Left lobe of liver (tissue), 2 donors: Measurements from ENCODE around the gene GOLPH3. TPM values are rescaled to one million over a fixed set of nuclear protein-coding genes. Genes with fewer than 3 reads are reported as not detected.

Source experiments
- ATAC-seq: fragments of 200-7000 bp; cut with Tn5 transposase; one replicate; pipeline ENCODE4 v1.9.1; 2020; ENCODE audit warnings: mild to moderate bottlenecking, moderate library complexity
- DNase-seq: peaks from one replicate; pipeline ENCODE4 v3.0.0-alpha.2; 2020; ENCODE audit warnings: low spot score
- total RNA-seq: library from RNA; stranded (reverse); gene quantifications from one replicate; pipeline ENCODE4 v1.2.1, GENCODE V29; 2021
- donor health status: DM: no; HTN: no; CAD: no; lungs with moderate emphysema.
- donor health status: DM: no; HTN: yes; CAD: no.

GOLPH3 gene
- total RNA-seq, 1 donor from 2014 or later = 66.6 TPM

DNA sequence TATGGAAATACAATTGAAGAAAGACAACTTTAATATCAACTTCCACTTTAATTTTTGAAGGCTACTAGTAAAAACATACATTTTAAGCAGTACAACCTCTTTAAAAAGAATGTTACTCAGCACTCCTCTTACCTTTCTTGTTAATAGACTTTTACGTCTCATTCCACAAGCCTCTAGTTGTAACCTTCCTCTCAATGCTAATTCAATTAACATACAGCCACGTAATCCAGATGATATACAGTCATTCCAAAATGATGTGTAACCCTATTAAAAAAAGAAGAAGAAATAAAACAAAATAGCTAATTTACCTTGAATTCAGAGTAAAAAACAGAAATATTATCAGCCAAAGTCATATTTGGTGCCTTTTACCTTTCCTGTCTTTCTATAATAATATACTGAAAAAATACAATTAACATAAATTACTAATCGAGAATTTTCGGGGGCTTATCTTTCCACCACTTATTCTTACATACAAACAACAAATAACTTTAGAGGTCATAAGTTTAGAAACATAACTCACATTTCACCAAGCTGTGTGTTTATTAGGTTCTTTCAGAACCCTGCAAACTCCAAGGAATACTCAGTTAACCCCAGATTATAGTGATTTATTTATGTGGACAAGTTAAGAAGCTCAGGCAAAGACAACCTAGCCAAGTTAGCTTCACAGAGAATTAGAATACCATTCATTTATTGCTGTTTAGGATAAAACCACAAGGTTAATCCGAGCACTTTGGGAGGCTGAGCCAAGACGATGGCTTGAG is 30.3 kb downstream of the GOLPH3 start:
- DNase-seq (no peak), ATAC-seq (no peak)

DNA sequence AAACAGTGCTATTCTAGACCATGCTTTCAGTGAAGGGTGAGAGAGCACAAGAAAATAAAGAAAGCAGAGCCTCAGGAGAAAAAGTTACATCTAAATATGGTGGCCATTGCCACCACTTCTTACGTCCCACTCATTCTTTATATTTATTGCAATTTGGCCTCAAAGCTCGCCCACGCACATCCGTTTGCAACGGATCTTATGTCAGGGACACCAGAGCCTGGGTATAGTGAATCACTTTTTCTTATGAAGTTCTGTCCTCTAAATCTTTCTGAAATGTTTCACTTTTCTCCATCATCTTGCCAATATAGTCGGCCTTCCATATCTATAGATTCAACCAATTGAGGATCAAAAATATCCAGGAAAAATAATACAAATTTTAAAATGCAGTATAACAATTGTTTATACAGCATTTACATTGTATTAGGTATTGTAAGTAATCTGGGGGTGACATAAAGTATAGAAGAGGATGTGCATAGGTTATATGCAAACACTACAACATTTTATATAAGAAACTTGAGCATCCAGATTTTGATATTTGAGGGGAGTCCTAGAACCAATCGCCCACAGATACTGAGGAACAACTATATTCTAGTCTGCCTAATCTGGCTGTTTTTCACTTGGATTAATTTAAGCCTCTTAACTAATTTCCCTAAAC is 35.2 kb downstream of the GOLPH3 start:
- DNase-seq (no peak), ATAC-seq (no peak)

GRCh38 chr5:32136342-32136741 is 37.8 kb downstream of the GOLPH3 start:
- no peak for ATAC-seq

GRCh38 chr5:32135086-32135485 is 39.0 kb downstream of the GOLPH3 start:
- ATAC-seq (no peak), DNase-seq (no peak)

More at GRCh38 chr5:32136342-32136741, 37.8 kb downstream of the GOLPH3 start:
- no peak for DNase-seq

DNA sequence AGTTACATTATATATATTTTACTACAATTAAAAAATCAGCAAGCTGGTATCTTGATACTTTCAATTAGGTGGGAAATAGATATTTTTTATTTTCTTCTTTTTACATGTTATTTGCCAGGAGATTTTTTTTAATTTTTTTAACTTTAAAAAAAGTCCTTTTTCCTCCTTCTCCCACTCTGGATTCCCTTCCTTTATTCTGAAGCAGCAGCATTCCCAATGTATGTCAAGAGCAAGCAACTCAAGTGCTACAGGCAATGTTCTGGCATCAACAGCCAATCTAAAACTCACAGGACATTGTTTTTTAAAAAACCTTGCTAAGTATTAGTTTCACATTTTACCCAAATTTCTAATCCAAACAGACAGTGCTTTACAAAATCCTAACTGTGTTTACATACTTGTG is 41.4 kb downstream of the GOLPH3 start:
- ATAC-seq = no peak
- no peak for DNase-seq

- ATAC-seq = no peak
- DNase-seq = no peak
Observed at GRCh38 chr5:32131604-32132003, 42.5 kb downstream of the GOLPH3 start.

DNA sequence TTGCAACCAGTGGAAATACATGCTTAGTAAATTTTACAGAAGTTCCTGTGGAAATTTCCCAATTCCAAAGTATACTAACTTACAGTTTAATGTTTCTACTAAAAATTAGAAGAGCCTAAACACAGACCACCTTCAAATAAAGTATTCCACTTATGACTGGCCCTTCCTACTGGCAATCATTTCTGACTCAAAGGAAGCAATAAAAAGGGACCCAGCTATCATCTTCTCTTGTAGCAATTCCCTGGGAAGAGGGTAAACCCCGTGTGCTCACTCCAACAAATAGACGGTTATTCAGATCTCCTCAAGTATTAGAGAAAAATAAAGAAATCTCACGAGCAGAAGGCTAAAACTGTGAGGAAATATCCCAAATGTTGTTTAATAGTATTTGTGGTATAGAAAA is 43.3 kb downstream of the GOLPH3 start:
- no peak for ATAC-seq
- no peak for DNase-seq

GRCh38 chr5:32129074-32129598 is 45.0 kb downstream of the GOLPH3 start:
- ATAC-seq = no peak
- DNase-seq = no peak

- no peak for DNase-seq
- peak; percentile 59 for ATAC-seq
Observed at GRCh38 chr5:32127711-32128110, 46.4 kb downstream of the GOLPH3 start.

GRCh38 chr5:32126691-32127090 is 47.4 kb downstream of the GOLPH3 start:
- ATAC-seq = peak; percentile 43
- no peak for DNase-seq

- ATAC-seq (no peak), DNase-seq (no peak)
Observed at GRCh38 chr5:32123889-32124676, 50.0 kb downstream of the GOLPH3 start.

DNA sequence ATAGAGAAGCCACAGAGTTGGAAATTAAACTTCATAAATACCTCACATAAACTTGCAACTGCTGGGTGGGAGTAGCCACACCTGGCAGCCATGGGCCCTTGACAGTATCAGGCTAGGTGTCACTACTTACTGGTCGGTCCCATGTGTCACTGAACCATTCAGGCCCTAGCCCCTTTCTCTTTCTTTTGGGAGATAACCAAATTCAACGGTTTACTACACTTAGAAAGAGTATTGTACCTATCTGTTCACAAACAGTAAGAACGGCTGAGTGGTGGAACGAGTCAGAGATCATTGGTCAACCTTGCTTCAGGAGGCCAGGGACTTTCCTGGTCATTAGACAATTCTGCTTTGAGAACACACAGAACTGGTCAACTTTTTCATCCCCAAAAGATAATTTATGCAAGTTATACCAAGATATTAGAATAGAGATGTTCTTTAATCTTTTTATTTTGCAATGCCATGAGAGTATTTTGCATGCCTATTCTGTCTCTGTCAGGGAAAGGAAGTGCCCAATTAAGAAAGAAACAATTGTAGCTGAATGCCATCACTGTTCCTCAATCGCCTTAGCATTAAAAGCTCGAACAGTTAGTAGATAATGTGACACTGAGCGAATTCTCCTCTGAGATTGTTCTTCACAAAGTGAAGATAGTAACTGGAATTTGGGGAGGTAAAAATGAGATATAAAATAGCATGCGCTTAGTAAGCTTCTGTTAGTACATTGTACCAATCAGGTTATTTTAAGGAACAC is 50.9 kb downstream of the GOLPH3 start:
- DNase-seq = no peak
- peak; percentile 16 for ATAC-seq

DNA sequence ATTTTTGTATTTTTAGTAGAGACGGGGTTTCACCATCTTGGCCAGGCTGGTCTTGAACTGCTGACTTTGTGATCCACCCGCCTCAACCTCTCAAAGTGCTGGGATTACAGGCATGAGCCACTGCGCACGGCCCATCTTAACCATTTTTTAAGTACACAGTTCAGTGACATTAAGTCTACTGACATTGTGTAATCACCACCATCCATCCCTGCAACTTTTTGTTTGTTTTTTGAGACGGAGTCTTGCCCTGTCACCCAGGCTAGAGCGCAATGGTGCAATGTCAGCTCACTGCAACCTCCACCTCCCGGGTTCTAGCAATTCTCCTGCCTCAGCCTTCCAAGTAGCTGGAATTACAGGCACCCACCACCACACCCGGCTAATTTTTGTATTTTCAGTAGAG is 55.2 kb downstream of the GOLPH3 start:
- peak; percentile 55 for DNase-seq
- peak; percentile 85 for ATAC-seq

DNA sequence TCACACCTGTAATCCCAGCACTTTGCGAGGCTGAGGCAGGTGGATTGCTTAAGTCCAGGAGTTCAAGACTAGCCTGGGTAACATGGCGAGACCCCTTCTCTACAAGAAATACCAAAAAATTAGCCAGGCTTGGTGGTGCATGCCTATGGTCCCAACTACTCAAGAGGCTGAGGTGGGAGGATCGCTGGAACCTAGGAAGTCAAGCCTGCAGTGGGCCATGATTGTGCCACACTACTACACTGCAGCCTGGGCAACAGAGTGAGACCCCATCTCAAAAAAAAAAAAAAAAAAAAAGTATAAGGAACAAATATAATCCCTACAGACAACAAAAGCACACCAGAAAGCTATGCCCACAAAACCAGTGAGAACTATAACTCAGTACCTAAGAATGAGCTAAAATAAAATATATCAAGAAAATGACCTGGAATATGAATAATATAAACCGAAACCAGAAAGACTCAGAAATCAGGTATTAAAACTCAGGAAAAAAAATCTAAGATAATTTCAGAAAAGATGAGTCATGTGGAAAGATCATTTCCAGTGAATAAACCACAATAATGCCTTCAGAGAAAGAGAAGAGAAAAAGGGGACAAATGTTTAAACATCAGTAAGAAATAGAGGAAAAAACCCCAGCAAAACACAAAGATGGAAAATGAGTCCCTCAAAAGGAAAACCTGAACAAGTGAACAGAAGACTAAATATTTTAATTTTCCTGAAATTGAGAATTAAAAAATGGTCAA is 57.4 kb downstream of the GOLPH3 start:
- ATAC-seq = no peak

DNA sequence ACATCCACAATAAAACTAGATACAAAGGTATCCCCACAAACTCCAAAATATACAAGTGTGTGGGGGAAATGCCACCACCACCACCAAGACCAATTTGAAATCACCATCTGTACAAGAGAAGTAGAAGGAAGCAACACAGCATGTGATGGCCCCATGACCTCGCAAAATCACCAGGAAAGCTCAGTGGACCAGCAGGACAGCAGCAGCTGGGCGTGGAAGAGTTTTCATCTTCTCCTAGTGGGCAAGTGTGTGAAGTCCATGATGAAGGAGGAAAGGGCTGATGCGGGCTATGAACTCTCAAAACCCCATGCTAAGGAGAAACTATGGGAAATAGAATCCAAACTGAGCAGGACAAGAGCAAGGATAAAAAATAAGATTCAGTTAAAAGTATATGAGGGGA is 58.1 kb downstream of the GOLPH3 start:
- ATAC-seq = no peak

More for the DNA sequence above, 57.4 kb downstream of the GOLPH3 start:
- no peak for DNase-seq

DNA sequence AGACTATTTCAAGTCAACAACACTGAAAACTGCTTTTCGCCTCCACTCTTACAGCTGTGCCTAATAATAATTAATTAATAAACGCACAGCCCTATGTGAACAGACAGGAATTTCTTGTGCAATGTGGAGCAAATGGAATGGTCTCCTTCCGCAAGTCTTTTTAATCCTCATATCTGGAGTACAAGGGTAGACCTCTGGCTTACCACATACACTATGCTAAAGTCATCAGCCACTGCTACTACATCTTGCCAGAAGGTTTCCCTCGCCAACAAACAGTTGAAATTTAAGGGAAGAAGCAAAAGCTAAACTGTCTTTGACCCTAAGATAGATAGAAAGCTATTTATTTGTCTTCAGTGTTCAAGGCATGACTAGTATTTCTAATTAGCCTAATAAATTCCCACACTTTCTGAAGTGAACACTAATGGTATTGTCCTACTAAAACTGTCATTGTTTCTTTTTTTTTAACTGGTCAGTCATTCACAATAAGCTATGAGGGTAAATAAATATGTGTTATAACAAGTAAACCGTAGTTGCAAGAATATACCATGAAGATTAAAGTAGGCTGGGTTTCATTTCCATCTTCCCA is 63.9 kb downstream of the GOLPH3 start:
- DNase-seq (no peak), ATAC-seq (no peak)

More for the DNA sequence above, 58.1 kb downstream of the GOLPH3 start:
- no peak for DNase-seq

DNA sequence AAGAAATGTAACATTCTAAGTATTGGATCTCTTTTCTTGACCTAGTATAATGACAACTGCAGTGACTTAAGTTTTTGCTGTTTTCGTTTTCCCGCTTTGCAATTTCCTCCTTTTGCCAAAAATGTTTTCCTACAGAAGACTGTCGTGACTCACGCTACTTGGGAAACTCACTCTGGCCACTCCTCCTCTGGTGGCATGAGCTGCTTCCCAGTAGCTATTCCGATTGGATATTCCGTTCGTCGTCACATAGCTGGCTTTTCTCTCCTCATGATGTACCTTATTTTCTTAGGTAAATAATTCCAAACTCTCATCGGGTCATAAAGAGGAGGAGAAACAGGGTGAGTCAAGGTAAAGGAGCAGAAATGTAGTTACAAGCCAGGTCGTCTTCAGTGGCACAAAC is 64.9 kb downstream of the GOLPH3 start:
- ATAC-seq = no peak

GRCh38 chr5:32108167-32108566 is 66.0 kb downstream of the GOLPH3 start:
- ATAC-seq = no peak
- DNase-seq = no peak

More for the DNA sequence above, 64.9 kb downstream of the GOLPH3 start:
- no peak for DNase-seq

- DNase-seq (no peak), ATAC-seq (no peak)
Observed at GRCh38 chr5:32107291-32107690, 66.8 kb downstream of the GOLPH3 start.

- DNase-seq = no peak
- ATAC-seq = no peak
Observed at GRCh38 chr5:32103521-32103920, 70.6 kb downstream of the GOLPH3 start.
